Stromal cell of bone marrow (primary cell): ENCODE results near the gene OR52J3.

ENCODE experiments used
- DNase-seq: peaks from one replicate; pipeline ENCODE4 v3.0.0-alpha.2; 2012; ENCODE audit warnings: low read depth

The OR52J3 gene

DNA sequence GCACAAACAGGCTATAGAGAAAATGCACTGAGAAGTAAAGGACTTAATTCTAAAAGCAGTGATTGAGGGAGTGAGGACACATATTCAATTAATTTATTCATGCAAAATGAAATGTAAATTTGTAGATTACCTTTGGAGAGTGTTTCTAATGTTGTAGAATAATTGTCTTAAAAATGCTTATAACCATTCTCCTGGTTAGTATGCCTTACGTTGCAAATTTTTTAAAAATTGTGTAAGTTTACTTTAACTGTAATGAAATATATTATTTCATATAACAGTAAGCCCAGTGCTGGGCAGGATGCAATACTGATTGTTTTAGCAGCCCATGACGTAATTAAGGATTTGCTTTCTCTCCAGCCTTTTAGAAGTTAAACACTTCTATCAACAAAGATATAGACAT lies 49.7 kb downstream of the OR52J3 start:
- no peak for DNase-seq
